Natural killer cell (primary cell): ENCODE data around the gene RALGDS. TPM values are rescaled to one million over a fixed set of nuclear protein-coding genes. Genes with fewer than 3 reads are reported as not detected.
"Not testable (repeated sequence)": the region's sequence is repeated elsewhere in the genome, so short reads cannot be mapped to it uniquely, and the experiment has no call there.

Source experiments
- ATAC-seq, 3 donors: fragments of 150-1000 bp in 2 of 3; fragments of 200-7000 bp in 1 of 3; cut with Tn5 transposase; 1 replicate in 1 of 3; 2 replicates in 2 of 3; pipeline ENCODE4 v1.10.0; 2021; ENCODE audit warnings: mild to moderate bottlenecking in 2 of 3, moderate library complexity in 2 of 3
- DNase-seq, 2 donors: peaks; one replicate each; pipeline versions ENCODE4 v3.0.0 to v3.0.0-alpha.2; 2013 to 2021; ENCODE audit warnings: mixed read lengths in 1 of 2
- H3K27ac ChIP-seq: one replicate; pipeline ENCODE4 v1.5.1; 2013; ENCODE audit warnings: mild to moderate bottlenecking, low read length
- H3K27me3 ChIP-seq: one replicate; pipeline ENCODE4 v1.6.1; 2013; ENCODE audit warnings: low read length; ENCODE audit not compliant: control insufficient read depth, insufficient read depth
- H3K36me3 ChIP-seq: one replicate; pipeline ENCODE4 v1.6.1; 2013; ENCODE audit warnings: low read length; ENCODE audit not compliant: control insufficient read depth, insufficient read depth
- H3K4me1 ChIP-seq: one replicate; pipeline ENCODE4 v1.6.1; 2013; ENCODE audit warnings: low read length; ENCODE audit not compliant: control insufficient read depth, insufficient read depth
- H3K4me3 ChIP-seq: one replicate; pipeline ENCODE4 v1.5.1; 2013; ENCODE audit warnings: low read length
- H3K9me3 ChIP-seq: one replicate; pipeline ENCODE4 v1.6.1; 2013; ENCODE audit warnings: low read length; ENCODE audit not compliant: control insufficient read depth, insufficient read depth
- H3K27ac Mint-ChIP-seq, 2 donors: one replicate each; pipeline ENCODE4 v1.8.0; 2022; ENCODE audit warnings: mild to moderate bottlenecking in 2 of 2, mixed read lengths in 2 of 2, moderate library complexity in 1 of 2
- H3K27me3 Mint-ChIP-seq, 2 donors: one replicate each; pipeline ENCODE4 v1.8.0; 2022; ENCODE audit warnings: low read depth in 2 of 2, mixed read lengths in 2 of 2
- H3K36me3 Mint-ChIP-seq: one replicate; pipeline ENCODE4 v1.8.0; 2022; ENCODE audit warnings: mixed read lengths
- H3K4me1 Mint-ChIP-seq, 2 donors: one replicate each; pipeline ENCODE4 v1.8.0; 2022; ENCODE audit warnings: mixed read lengths in 2 of 2
- H3K4me3 Mint-ChIP-seq: one replicate; pipeline ENCODE4 v1.8.0; 2022; ENCODE audit warnings: mild to moderate bottlenecking, moderate library complexity, mixed read lengths
- H3K9me3 Mint-ChIP-seq, 2 donors: one replicate each; pipeline ENCODE4 v1.8.0; 2022; ENCODE audit warnings: mixed read lengths in 2 of 2
- CTCF ChIP-seq: fragments of 200-600 bp; IDR thresholded peaks from one replicate; pipeline ENCODE4 v1.8.0; 2022; ENCODE audit warnings: antibody characterized with exemption
- WGBS: methylation state at CpG from one replicate; pipeline ENCODE4 v1.1.7; 2013; ENCODE audit warnings: missing lambda C conversion rate; ENCODE audit not compliant: insufficient coverage; 5-methylcytosine and 5-hydroxymethylcytosine counted together
- intact Hi-C: fragments of 100-400 bp; cut with micrococcal nuclease; formaldehyde crosslinking; loops from one replicate; pipeline ENCODE4 v1.14.2; 2022
- total RNA-seq, 4 donors: library from RNA; stranded (reverse); fragments of 120-200 nt in 1 of 4; gene quantifications; one replicate each; pipeline versions ENCODE4 v1.2.3 to v1.2.4, GENCODE V29; 2013 to 2022

RALGDS gene
- total RNA-seq, 3 donors from 2014 or later (not counting 1 experiment from before 2014, with no cell fraction given), result 206 to 250 (median 208) TPM

- Histone ChIP-seq H3K36me3 (peaks cover 32% of the 10 kb centered on the region), H3K27me3 (no peaks in the 10 kb centered on the region), H3K9me3 (no peaks in the 10 kb centered on the region), H3K4me3 (no peak overlapping the region), H3K27ac (no peak overlapping the region), H3K4me1 (no peaks in the 10 kb centered on the region)
- H3K27ac Mint-ChIP-seq, result no peak overlapping the region
- H3K9me3 Mint-ChIP-seq, result peaks cover 0 to 7% of the 10 kb centered on the region in 2 donors
- 100% methylated on average over 2 of the region's 3 CpGs for WGBS
- H3K36me3 Mint-ChIP-seq, result peaks cover 11% of the 10 kb centered on the region
- peak in 1 of 3 donors; percentile 3 for ATAC-seq
- TF ChIP-seq CTCF, result no peak
- DNase-seq, result no peak
- H3K4me3 Mint-ChIP-seq, result no peak overlapping the region
- intact Hi-C loops, result no loop called here
- H3K4me1 Mint-ChIP-seq, result no peaks in the 10 kb centered on the region
- H3K27me3 Mint-ChIP-seq, result no peaks in the 10 kb centered on the region
Observed at GRCh38 chr9:133094842-133095393, 26.1 kb downstream of the RALGDS start.

DNA sequence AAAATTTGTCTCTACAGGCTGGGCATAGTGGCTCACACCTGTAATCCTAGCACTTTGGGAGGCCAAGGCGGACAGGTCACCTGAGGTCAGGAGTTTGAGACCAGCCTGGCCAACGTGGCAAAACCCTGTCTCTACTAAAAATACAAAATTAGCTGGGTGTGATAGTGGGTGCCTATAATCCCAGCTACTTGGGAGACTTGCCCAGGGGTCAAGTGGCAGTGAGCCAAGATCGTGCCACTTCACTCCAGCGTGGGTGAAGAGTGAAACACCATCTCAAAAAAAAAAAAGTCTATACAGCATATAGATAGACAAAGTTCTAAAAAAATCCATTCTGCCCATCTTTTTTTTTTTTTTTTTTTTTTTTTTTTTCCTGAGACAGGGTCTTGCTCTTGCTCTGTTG, 26.7 kb downstream of the RALGDS start:
- H3K4me3 Mint-ChIP-seq, H3K27me3 Mint-ChIP-seq, H3K9me3 Mint-ChIP-seq, H3K4me3 ChIP-seq, intact Hi-C loops, DNase-seq, H3K27me3 ChIP-seq, H3K27ac Mint-ChIP-seq, H3K4me1 ChIP-seq, H3K9me3 ChIP-seq, H3K4me1 Mint-ChIP-seq, H3K27ac ChIP-seq, ATAC-seq: not testable (repeated sequence)
- H3K36me3 ChIP-seq, result peaks cover 27% of the 10 kb centered on the region
- peaks cover 11% of the 10 kb centered on the region for H3K36me3 Mint-ChIP-seq
- 93% methylated on average over 3 of the region's 4 CpGs for WGBS

GRCh38 chr9:133090752-133091385, 30.2 kb downstream of the RALGDS start:
- Histone ChIP-seq H3K36me3 (no peaks in the 10 kb centered on the region), H3K9me3 (no peaks in the 10 kb centered on the region), H3K27ac (no peak overlapping the region), H3K4me3 (no peak overlapping the region), H3K4me1 (no peaks in the 10 kb centered on the region), H3K27me3 (no peaks in the 10 kb centered on the region)
- no peak for TF ChIP-seq CTCF
- Mint-ChIP-seq H3K9me3 (peaks cover 0 to under 1% of the 10 kb centered on the region in 2 donors), H3K36me3 (peaks cover under 1% of the 10 kb centered on the region), H3K27me3 (no peaks in the 10 kb centered on the region), H3K4me1 (no peaks in the 10 kb centered on the region), H3K4me3 (no peak overlapping the region), H3K27ac (peak overlapping the region in 1 of 2 donors; percentile 48)
- 94% methylated on average over 11 of the region's 11 CpGs for WGBS
- ATAC-seq (peak in 1 of 3 donors; percentile 14), DNase-seq (no peak)
- intact Hi-C loops, result no loop called here

DNA sequence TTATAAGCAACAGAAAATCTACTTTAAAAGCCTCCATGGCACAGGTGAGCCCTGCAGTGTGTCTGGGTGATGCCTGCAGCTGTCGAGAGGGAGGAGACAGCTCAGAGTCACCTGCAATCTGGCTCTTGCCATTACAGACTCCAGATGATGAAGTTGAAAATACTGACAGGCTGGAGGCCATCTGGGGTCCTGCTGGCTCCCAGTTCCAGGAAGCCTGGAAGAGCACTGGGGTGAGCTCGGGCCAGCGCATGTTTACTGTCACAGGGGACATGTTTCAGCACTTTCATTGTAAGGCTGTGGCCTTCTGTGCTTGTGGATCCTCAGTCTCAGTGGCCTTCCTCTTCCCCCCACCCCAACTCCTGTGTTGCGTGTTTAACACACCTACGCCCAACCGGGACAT, 30.9 kb downstream of the RALGDS start:
- Mint-ChIP-seq H3K27ac (no peak overlapping the region), H3K27me3 (no peaks in the 10 kb centered on the region)

More for the DNA sequence above, 30.9 kb downstream of the RALGDS start:
- H3K9me3 Mint-ChIP-seq, result no peaks in the 10 kb centered on the region
- no peak for ATAC-seq
- Histone ChIP-seq H3K27ac (no peak overlapping the region), H3K4me3 (no peak overlapping the region), H3K4me1 (no peaks in the 10 kb centered on the region), H3K27me3 (no peaks in the 10 kb centered on the region), H3K36me3 (no peaks in the 10 kb centered on the region), H3K9me3 (no peaks in the 10 kb centered on the region)
- no peaks in the 10 kb centered on the region for H3K4me1 Mint-ChIP-seq
- intact Hi-C loops, result no loop called here
- no peak for TF ChIP-seq CTCF
- H3K4me3 Mint-ChIP-seq, result no peak overlapping the region
- DNase-seq, result no peak
- 78% methylated on average over 5 of the region's 6 CpGs for WGBS
- H3K36me3 Mint-ChIP-seq, result no peaks in the 10 kb centered on the region
